H1 (cell line): Measurements from ENCODE around the gene IGSF9. TPM values are rescaled to one million over a fixed set of nuclear protein-coding genes. Genes with fewer than 3 reads are reported as not detected.

Source experiments
- CTCF ChIA-PET: fragments of 300-600 bp; sonication (Branson Sonifier 250); formaldehyde crosslinking; loops from one replicate; lab custom pipeline; 2021; ENCODE audit not compliant: partially characterized antibody; lab: Charles Lee
- POLR2A ChIA-PET: fragments of 300-600 bp; sonication (Branson Sonifier 250); formaldehyde crosslinking; loops from one replicate; lab custom pipeline; 2021; ENCODE audit warnings: inconsistent platforms; ENCODE audit not compliant: partially characterized antibody; lab: Charles Lee
- DNase-seq, 2 experiments: peaks; one replicate each; pipeline versions ENCODE4 v3.0.0 to v3.0.0-alpha.2; 2010 to 2022; ENCODE audit warnings: low spot score in 2 of 2, low read depth in 1 of 2, mixed read lengths in 1 of 2
- FAIRE-seq: peaks from 2 replicates; lab custom pipeline; 2011; peaks lifted over from hg19 to GRCh38; lab: Jason Lieb, UNC
- H2AFZ ChIP-seq: 2 replicates; pipeline ENCODE4 v1.8.1; 2012; ENCODE audit warnings: low read length, inconsistent platforms
- H2AK5ac ChIP-seq: 2 replicates; pipeline ENCODE4 v1.6.1; 2013; ENCODE audit warnings: low read depth, low read length
- H2BK120ac ChIP-seq: replicated peaks from 2 replicates; pipeline ENCODE3; 2013; ENCODE audit warnings: low read depth, low read length, inconsistent platforms
- H2BK12ac ChIP-seq: 2 replicates; pipeline ENCODE4 v1.6.1; 2013; ENCODE audit warnings: low read depth, low read length
- H2BK15ac ChIP-seq: 2 replicates; pipeline ENCODE4 v1.6.1; 2013; ENCODE audit warnings: low read length
- H2BK20ac ChIP-seq: 2 replicates; pipeline ENCODE4 v1.6.1; 2013; ENCODE audit warnings: low read length
- H2BK5ac ChIP-seq: 2 replicates; pipeline ENCODE4 v1.6.1; 2013; ENCODE audit warnings: low read depth, low read length
- H3K14ac ChIP-seq: 2 replicates; pipeline ENCODE4 v1.6.1; 2013; ENCODE audit warnings: inconsistent platforms; ENCODE audit not compliant: insufficient read length
- H3K18ac ChIP-seq: 2 replicates; pipeline ENCODE4 v1.6.1; 2013; ENCODE audit warnings: low read length; ENCODE audit errors: extremely low read depth
- H3K23ac ChIP-seq: 2 replicates; pipeline ENCODE4 v1.6.1; 2013; ENCODE audit warnings: inconsistent platforms; ENCODE audit not compliant: insufficient read length
- H3K23me2 ChIP-seq: 2 replicates; pipeline ENCODE4 v1.6.1; 2013; ENCODE audit warnings: low read depth, low read length
- H3K27ac ChIP-seq: 2 replicates; pipeline ENCODE4 v1.6.1; 2011; ENCODE audit warnings: low read depth, low read length, inconsistent platforms
- H3K27me3 ChIP-seq, 4 experiments: replicated peaks in 1 of 4; 1 replicate in 1 of 4; 2 replicates in 3 of 4; pipeline versions ENCODE4 v1.6.1 to v1.8.1; 2011 to 2013; ENCODE audit warnings: low read length in 3 of 4, mild to moderate bottlenecking in 3 of 4, inconsistent platforms in 2 of 4, mixed read lengths in 2 of 4, moderate library complexity in 1 of 4; ENCODE audit not compliant: control insufficient read depth in 3 of 4, insufficient read depth in 3 of 4; ENCODE audit errors: extremely low read depth in 1 of 4
- H3K36me3 ChIP-seq, 4 experiments: 2 replicates each; pipeline versions ENCODE4 v1.6.1 to v1.8.1; 2011 to 2013; ENCODE audit warnings: mild to moderate bottlenecking in 4 of 4, low read length in 3 of 4, moderate library complexity in 2 of 4, control low read depth in 1 of 4, inconsistent platforms in 1 of 4; ENCODE audit not compliant: insufficient read depth in 4 of 4, control insufficient read depth in 2 of 4
- H3K4ac ChIP-seq: replicated peaks from 2 replicates; pipeline ENCODE3; 2013; ENCODE audit warnings: low read length, low read depth, mixed read lengths, inconsistent platforms; ENCODE audit not compliant: insufficient read length
- H3K4me1 ChIP-seq, 4 experiments: replicated peaks in 1 of 4; 1 replicate in 1 of 4; 2 replicates in 3 of 4; pipeline versions ENCODE4 v1.6.1 to v1.8.1; 2011 to 2013; ENCODE audit warnings: low read length in 3 of 4, inconsistent platforms in 2 of 4, mixed read lengths in 1 of 4; ENCODE audit not compliant: insufficient read depth in 4 of 4, control insufficient read depth in 3 of 4
- H3K4me2 ChIP-seq, 2 experiments: 2 replicates each; pipeline versions ENCODE4 v1.6.1 to v1.8.1; 2011 to 2013; ENCODE audit warnings: low read depth in 2 of 2, low read length in 2 of 2, control low read depth in 1 of 2, inconsistent platforms in 1 of 2, mild to moderate bottlenecking in 1 of 2; ENCODE audit not compliant: insufficient read depth in 1 of 2
- H3K4me3 ChIP-seq, 4 experiments: fragments of 200-600, 300-600 bp in 1 of 4; sonication (generic), shearing (Covaris generic), sonication (Bioruptor Twin) in 1 of 4; 2 replicates each; pipeline versions ENCODE4 v1.5.1 to v1.8.1; 2011 to 2016; ENCODE audit warnings: low read length in 4 of 4, low read depth in 3 of 4, control low read depth in 2 of 4, inconsistent platforms in 2 of 4, mild to moderate bottlenecking in 2 of 4, mixed read lengths in 1 of 4, moderate library complexity in 1 of 4; ENCODE audit not compliant: insufficient read depth in 2 of 4; ENCODE audit errors: extremely low read depth in 1 of 4
- H3K56ac ChIP-seq: replicated peaks from 2 replicates; pipeline ENCODE3; 2013; ENCODE audit warnings: low read depth, mild to moderate bottlenecking, mixed read lengths, low read length, inconsistent platforms; ENCODE audit not compliant: insufficient read length
- H3K79me1 ChIP-seq: 2 replicates; pipeline ENCODE4 v1.6.1; 2013; ENCODE audit warnings: low read depth, low read length, control low read depth
- H3K79me2 ChIP-seq, 2 experiments: 2 replicates each; pipeline versions ENCODE4 v1.6.1 to v1.8.1; 2012 to 2013; ENCODE audit warnings: low read length in 2 of 2, mild to moderate bottlenecking in 2 of 2, inconsistent platforms in 1 of 2; ENCODE audit not compliant: insufficient read depth in 2 of 2, control insufficient read depth in 1 of 2
- H3K9ac ChIP-seq, 4 experiments: replicated peaks in 1 of 4; 1 replicate in 1 of 4; 2 replicates in 3 of 4; pipeline versions ENCODE4 v1.6.1 to v1.8.1; 2011 to 2013; ENCODE audit warnings: low read depth in 3 of 4, low read length in 3 of 4, control low read depth in 2 of 4, mild to moderate bottlenecking in 2 of 4, moderate library complexity in 2 of 4, inconsistent platforms in 1 of 4; ENCODE audit errors: extremely low read depth in 1 of 4
- H3K9me3 ChIP-seq, 2 experiments: 2 replicates each; pipeline versions ENCODE4 v1.6.1 to v1.8.1; 2012 to 2013; ENCODE audit warnings: mild to moderate bottlenecking in 2 of 2, moderate library complexity in 2 of 2, control low read depth in 1 of 2, inconsistent platforms in 1 of 2, low read depth in 1 of 2, low read length in 1 of 2, mixed read lengths in 1 of 2; ENCODE audit not compliant: insufficient read depth in 2 of 2
- H4K20me1 ChIP-seq, 2 experiments: replicated peaks in 1 of 2; 2 replicates each; pipeline versions ENCODE3 to v1.8.1; 2011 to 2013; ENCODE audit warnings: inconsistent platforms in 2 of 2, low read length in 2 of 2, mild to moderate bottlenecking in 1 of 2; ENCODE audit not compliant: insufficient read depth in 2 of 2, control insufficient read depth in 1 of 2
- H4K5ac ChIP-seq: 2 replicates; pipeline ENCODE4 v1.6.1; 2013; ENCODE audit warnings: low read length, low read depth, mixed read lengths, inconsistent platforms; ENCODE audit not compliant: insufficient read length
- H4K8ac ChIP-seq: 2 replicates; pipeline ENCODE4 v1.8.0; 2013; ENCODE audit warnings: mild to moderate bottlenecking, moderate library complexity, low read length, inconsistent platforms; ENCODE audit not compliant: insufficient read depth; ENCODE audit errors: extremely low read depth
- H4K91ac ChIP-seq: replicated peaks from 2 replicates; pipeline ENCODE3; 2013; ENCODE audit warnings: low read length, mixed read lengths, inconsistent platforms; ENCODE audit not compliant: insufficient read length
- CREB1 ChIP-seq: IDR thresholded peaks from 2 replicates; pipeline ENCODE4 v1.6.1; 2012; ENCODE audit warnings: inconsistent platforms
- EP300 ChIP-seq, 2 experiments: IDR thresholded peaks; 1 replicate in 1 of 2; 2 replicates in 1 of 2; pipeline ENCODE4 v1.6.1; 2011 to 2012; ENCODE audit warnings: low read depth in 2 of 2, low read length in 2 of 2, mild to moderate bottlenecking in 2 of 2, borderline replicate concordance in 1 of 2, inconsistent platforms in 1 of 2, moderate library complexity in 1 of 2
- MAFK ChIP-seq: IDR thresholded peaks from 2 replicates; pipeline ENCODE4 v1.6.1; 2012; ENCODE audit warnings: low read depth, mild to moderate bottlenecking, improper control_type of control experiment, low read length
- SRF ChIP-seq: IDR thresholded peaks from 2 replicates; pipeline ENCODE4 v1.6.1; 2011; ENCODE audit warnings: mild to moderate bottlenecking, low read depth, low read length, moderate library complexity
- TAF7 ChIP-seq: optimal IDR thresholded peaks from 2 replicates; pipeline ENCODE3; 2011; ENCODE audit warnings: low read depth, mild to moderate bottlenecking, inconsistent platforms, low read length, moderate library complexity, borderline replicate concordance
- WGBS, 2 experiments: shearing (Covaris generic) in 1 of 2; methylation state at CpG; one replicate each; pipeline versions ENCODE4 v1.1.6 to v1.1.7; 2013 to 2015; ENCODE audit warnings: low lambda C conversion rate in 2 of 2, mixed read lengths in 2 of 2, inconsistent platforms in 1 of 2, low coverage in 1 of 2, missing lambda C conversion rate in 1 of 2; ENCODE audit not compliant: insufficient replicate concordance in 2 of 2, insufficient coverage in 1 of 2, insufficient read length in 1 of 2; ENCODE audit errors: extremely low coverage in 1 of 2, missing lambda C conversion rate in 1 of 2; 5-methylcytosine and 5-hydroxymethylcytosine counted together
- polyA plus RNA-seq, 7 experiments: library from polyadenylated mRNA; depleted of rRNA in 3 of 7; stranded (reverse) in 5 of 7; unstranded in 2 of 7; fragments of >200 nt in 5 of 7; fragments of 200-250 nt in 2 of 7; gene quantifications; 1 replicate in 5 of 7; 2 replicates in 1 of 7; 4 replicates in 1 of 7; pipeline versions ENCODE4 v1.2.1 to v1.2.3, GENCODE V29; 2011 to 2013; ENCODE audit warnings: missing spikeins in 2 of 7, mixed read lengths in 2 of 7
- total RNA-seq: library from RNA; stranded (reverse); fragmentation: NEBNext Ultra II Directional; extraction: Animal tissue kit (Norgen Biotek cat#: 25700); gene quantifications from 2 replicates; pipeline ENCODE4 v1.2.1, GENCODE V29; 2021

IGSF9 gene
- total and polyA plus RNA-seq, 2 of the 8 experiments (the other 6 are each of a cell fraction or from before 2014, with no cell fraction given), result 10.9 to 28.1 TPM

GRCh38 chr1:159991513-159991912 is 46.1 kb upstream of the IGSF9 start:
- H3K9ac ChIP-seq, result no peak overlapping the region
- no peaks in the 10 kb centered on the region for H3K4me1 ChIP-seq
- H2AFZ ChIP-seq, result no peak overlapping the region
- H2BK12ac ChIP-seq, result no peak overlapping the region
- H3K4ac ChIP-seq, result no peak overlapping the region
- no peaks in the 10 kb centered on the region for H3K79me2 ChIP-seq
- H4K20me1 ChIP-seq, result no peaks in the 10 kb centered on the region
- H3K56ac ChIP-seq, result no peak overlapping the region
- ChIA-PET CTCF (interaction anchor here (1.2 to 8.9 kb wide), 5 partner anchors 13 to 58 kb away, joined by 3 to 98 read pairs (median 4); no protein-coding TSS in a partner anchor), POLR2A (interaction anchor here (1.1 kb wide), 1 partner anchor 45 kb away, joined by 3 read pairs; no protein-coding TSS in a partner anchor)
- no peaks in the 10 kb centered on the region; the same call in 1 of the 2 replicates for H3K23me2 ChIP-seq
- no peak overlapping the region for H3K4me2 ChIP-seq
- H3K79me1 ChIP-seq, result no peaks in the 10 kb centered on the region
- no peak overlapping the region for H4K8ac ChIP-seq
- H2BK15ac ChIP-seq, result no peak overlapping the region
- no peak overlapping the region for H2BK20ac ChIP-seq
- H3K4me3 ChIP-seq, result no peak overlapping the region
- H2AK5ac ChIP-seq, result no peak overlapping the region
- H2BK120ac ChIP-seq, result no peak overlapping the region
- H3K27ac ChIP-seq, result no peak overlapping the region
- no peak overlapping the region for H3K23ac ChIP-seq
- H2BK5ac ChIP-seq, result no peak overlapping the region
- no peaks in the 10 kb centered on the region for H3K36me3 ChIP-seq
- H3K18ac ChIP-seq, result no peak overlapping the region
- WGBS, 2 experiments, result 86% methylated on average over 4 of the region's 4 CpGs; no CpG with 5 or more reads in 1 of the 2 experiments
- no peak for TF ChIP-seq CREB1
- TF ChIP-seq TAF7, result no peak
- TF ChIP-seq MAFK, result no peak
- no peak for TF ChIP-seq EP300 (IDR thresholded peaks at IDR 0.05; ENCODE audit: borderline replicate concordance in 1 of 2, low read depth in 2 of 2, low read length in 2 of 2)
- no peak for TF ChIP-seq SRF
- TF ChIP-seq, all 59 proteins: peak for 0
- no peak overlapping the region for H4K91ac ChIP-seq
- peak in 1 of 2 experiments; percentile 36 for DNase-seq
- H4K5ac ChIP-seq, result no peak overlapping the region
- no peaks in the 10 kb centered on the region for H3K27me3 ChIP-seq
- FAIRE-seq, result no peak
- peaks cover 0 to 5% of the 10 kb centered on the region in 2 experiments; a peak in 1 of 4 replicates for H3K9me3 ChIP-seq
- H3K14ac ChIP-seq, result no peak overlapping the region
